Activated CD4-positive, alpha-beta memory T cell treated with anti-CD3 and anti-CD28 coated beads, Interleukin-2, amount 10 ng/mL, durations not matched to agents 7 days and 5 days (primary cell): ENCODE measurements around the gene BRIP1. TPM values are rescaled to one million over a fixed set of nuclear protein-coding genes. Genes with fewer than 3 reads are reported as not detected.
"Not testable (repeated sequence)": the region's sequence is repeated elsewhere in the genome, so short reads cannot be mapped to it uniquely, and the experiment has no call there.

Experiments
- CTCF ChIA-PET: fragments of 350-600 bp; sonication (Branson Sonifier 250); formaldehyde crosslinking; loops from one replicate; lab custom pipeline; 2021; ENCODE audit warnings: antibody characterized with exemption, inconsistent platforms; lab: Charles Lee
- POLR2A ChIA-PET: fragments of 350-600 bp; sonication (Branson Sonifier 250); formaldehyde crosslinking; loops from one replicate; lab custom pipeline; 2021; ENCODE audit warnings: antibody characterized with exemption; lab: Charles Lee
- DNase-seq: peaks from one replicate; pipeline ENCODE4 v3.0.0-alpha.2; 2020
- H3K27ac Mint-ChIP-seq: one replicate; pipeline ENCODE4 v1.8.0; 2021; ENCODE audit warnings: mild to moderate bottlenecking, mixed read lengths
- H3K27me3 Mint-ChIP-seq: one replicate; pipeline ENCODE4 v1.8.0; 2021; ENCODE audit warnings: mixed read lengths
- H3K36me3 Mint-ChIP-seq: one replicate; pipeline ENCODE4 v1.8.0; 2021; ENCODE audit warnings: low read depth, mixed read lengths
- H3K4me1 Mint-ChIP-seq: one replicate; pipeline ENCODE4 v1.8.0; 2021; ENCODE audit warnings: mixed read lengths
- H3K4me3 Mint-ChIP-seq: one replicate; pipeline ENCODE4 v1.8.0; 2021; ENCODE audit warnings: mild to moderate bottlenecking, mixed read lengths
- H3K9me3 Mint-ChIP-seq: one replicate; pipeline ENCODE4 v1.8.0; 2021; ENCODE audit warnings: mixed read lengths
- total RNA-seq, 2 experiments: library from RNA; stranded (reverse); gene quantifications; one replicate each; pipeline ENCODE4 v1.2.3, GENCODE V29; 2021

The BRIP1 gene
- total RNA-seq, 2 experiments from 2014 or later = 20.1 to 21.7 TPM

DNA sequence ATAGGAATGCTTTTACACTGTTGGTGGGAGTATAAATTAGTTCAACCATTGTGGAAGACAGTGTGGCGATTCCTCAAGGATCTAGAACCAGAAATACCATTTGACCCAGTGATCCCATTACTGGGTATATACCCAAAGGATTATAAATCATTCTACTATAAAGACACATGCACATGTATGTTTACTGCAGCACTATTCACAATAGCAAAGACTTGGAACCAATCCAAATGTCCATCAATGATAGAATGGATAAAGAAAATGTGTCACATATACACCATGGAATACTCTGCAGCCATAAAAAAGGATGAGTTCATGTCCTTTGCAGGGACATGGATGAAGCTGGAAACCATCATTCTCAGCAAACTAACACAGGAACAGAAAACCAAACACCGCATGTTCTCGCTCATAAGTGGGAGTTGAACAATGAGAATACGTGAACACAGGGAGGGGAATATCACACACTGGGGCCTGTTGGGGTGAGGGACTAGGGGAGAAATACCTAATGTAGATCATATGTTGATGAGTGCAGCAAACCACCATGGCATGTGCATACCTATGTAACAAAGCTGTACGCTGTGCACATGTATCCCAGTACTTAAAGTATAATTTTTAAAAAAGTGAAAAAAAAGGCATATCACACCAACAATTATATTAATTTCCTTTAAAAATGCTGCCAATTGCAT, 196.8 kb downstream of the BRIP1 start:
- peaks cover 28% of the 10 kb centered on the region for H3K27me3 Mint-ChIP-seq
- H3K4me1 Mint-ChIP-seq, H3K9me3 Mint-ChIP-seq, CTCF ChIA-PET, H3K4me3 Mint-ChIP-seq, H3K36me3 Mint-ChIP-seq, H3K27ac Mint-ChIP-seq, DNase-seq, POLR2A ChIA-PET: not testable (repeated sequence)

DNA sequence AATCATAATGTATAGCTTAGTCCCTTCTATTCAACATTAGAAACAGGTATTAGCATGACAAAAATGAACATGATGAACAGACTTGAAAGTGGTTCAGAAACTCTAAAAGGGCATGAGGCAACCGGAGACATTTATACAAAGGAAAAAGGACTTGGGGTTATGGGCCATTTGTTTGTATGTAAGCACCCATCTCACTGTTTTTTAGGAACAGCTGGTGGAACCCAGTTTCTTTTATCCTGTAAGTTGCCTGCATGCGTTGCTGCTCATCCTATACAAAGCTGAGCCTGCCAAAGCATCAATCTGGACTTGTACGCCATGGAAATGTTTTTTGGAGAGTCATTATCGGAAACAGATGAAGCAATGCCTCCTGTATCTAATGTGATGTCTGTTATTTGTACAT, 200.0 kb downstream of the BRIP1 start:
- H3K9me3 Mint-ChIP-seq = no peaks in the 10 kb centered on the region
- H3K36me3 Mint-ChIP-seq = no peaks in the 10 kb centered on the region
- POLR2A ChIA-PET = no interaction called here
- CTCF ChIA-PET = no interaction called here
- H3K4me1 Mint-ChIP-seq = no peaks in the 10 kb centered on the region
- no peak overlapping the region for H3K4me3 Mint-ChIP-seq
- no peak overlapping the region for H3K27ac Mint-ChIP-seq
- DNase-seq = no peak
- H3K27me3 Mint-ChIP-seq = peaks cover 30% of the 10 kb centered on the region

DNA sequence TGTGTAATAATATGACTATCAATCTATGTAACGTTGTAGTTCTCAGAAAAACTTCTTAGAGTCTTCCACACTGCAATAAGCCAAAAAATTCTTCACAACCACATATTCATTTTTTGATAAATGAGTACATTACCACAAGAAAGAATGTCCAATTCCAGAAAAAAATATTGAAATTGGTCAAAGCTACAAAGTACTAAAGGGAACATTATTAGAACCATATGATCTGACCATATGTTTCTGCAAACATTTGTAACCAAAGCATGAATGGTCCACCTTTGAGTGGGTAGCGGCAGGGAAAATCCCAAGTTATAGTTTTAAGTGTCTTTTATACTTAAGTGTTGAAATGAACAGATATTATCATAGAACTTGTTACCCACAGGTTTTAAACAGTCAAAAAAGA, 200.6 kb downstream of the BRIP1 start:
- ChIA-PET POLR2A (no interaction called here), CTCF (no interaction called here)
- no peaks in the 10 kb centered on the region for H3K9me3 Mint-ChIP-seq
- peaks cover 30% of the 10 kb centered on the region for H3K27me3 Mint-ChIP-seq
- H3K4me3 Mint-ChIP-seq = no peak overlapping the region
- H3K4me1 Mint-ChIP-seq = no peaks in the 10 kb centered on the region
- no peaks in the 10 kb centered on the region for H3K36me3 Mint-ChIP-seq
- no peak for DNase-seq
- no peak overlapping the region for H3K27ac Mint-ChIP-seq

DNA sequence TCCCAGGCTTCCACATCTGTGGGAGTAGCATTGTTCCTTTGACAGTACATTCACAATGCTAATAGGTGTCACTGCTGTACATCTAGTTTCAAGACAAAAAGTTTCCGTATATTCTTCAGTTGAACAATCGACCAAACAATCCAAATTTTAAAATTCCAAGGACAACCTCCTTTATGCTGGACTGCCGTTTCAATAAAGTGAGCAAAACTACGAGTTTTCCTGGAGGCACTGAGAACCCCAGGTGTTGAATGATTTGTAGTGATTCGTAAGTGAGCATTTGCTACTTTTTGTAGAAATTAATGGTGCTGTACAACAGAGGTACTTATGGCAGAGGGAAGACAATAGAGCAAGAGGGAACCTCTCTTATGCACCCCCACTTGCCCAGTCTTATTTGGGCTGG, 201.1 kb downstream of the BRIP1 start:
- Mint-ChIP-seq H3K27ac (no peak overlapping the region), H3K36me3 (no peaks in the 10 kb centered on the region), H3K9me3 (no peaks in the 10 kb centered on the region), H3K27me3 (peaks cover 30% of the 10 kb centered on the region), H3K4me1 (no peaks in the 10 kb centered on the region), H3K4me3 (no peak overlapping the region)
- POLR2A ChIA-PET = no interaction called here
- CTCF ChIA-PET = no interaction called here
- DNase-seq = no peak

DNA sequence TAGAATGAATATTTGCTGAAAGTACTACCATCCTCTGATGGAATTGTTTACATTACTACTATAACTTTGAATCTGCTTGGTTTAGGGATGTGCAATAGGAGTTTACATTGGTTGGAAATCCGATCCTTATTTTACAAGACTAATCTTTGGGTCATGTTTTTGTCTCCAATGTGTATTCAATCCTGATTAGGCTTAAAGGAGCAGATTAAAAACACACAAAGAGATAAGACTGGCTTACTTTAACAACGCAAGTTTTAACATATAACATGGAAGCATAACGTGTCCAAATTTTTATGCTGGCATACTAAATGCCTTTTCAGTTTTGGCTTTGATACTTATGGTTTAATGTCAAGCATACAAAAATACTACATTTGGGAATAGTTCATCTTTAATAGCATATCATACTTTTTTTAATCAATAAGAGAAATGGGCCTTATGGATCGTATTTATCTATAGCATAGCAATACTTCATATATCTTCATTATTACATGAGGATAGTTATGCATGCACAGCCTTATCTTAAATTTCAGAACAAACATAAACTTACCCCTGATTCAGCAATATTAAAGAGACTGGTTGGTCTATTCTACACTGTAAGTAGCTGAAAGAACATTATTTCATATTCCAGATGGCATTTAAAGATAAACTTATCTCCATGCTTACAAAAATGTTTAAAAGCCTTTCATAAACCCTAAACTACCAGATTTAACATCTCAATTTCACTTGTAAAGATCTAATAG, 202.4 kb downstream of the BRIP1 start:
- DNase-seq = no peak
- CTCF ChIA-PET = no interaction called here
- Mint-ChIP-seq H3K4me3 (no peak overlapping the region), H3K4me1 (no peaks in the 10 kb centered on the region), H3K27me3 (peaks cover 27% of the 10 kb centered on the region), H3K9me3 (no peaks in the 10 kb centered on the region), H3K27ac (no peak overlapping the region), H3K36me3 (no peaks in the 10 kb centered on the region)
- POLR2A ChIA-PET = no interaction called here

DNA sequence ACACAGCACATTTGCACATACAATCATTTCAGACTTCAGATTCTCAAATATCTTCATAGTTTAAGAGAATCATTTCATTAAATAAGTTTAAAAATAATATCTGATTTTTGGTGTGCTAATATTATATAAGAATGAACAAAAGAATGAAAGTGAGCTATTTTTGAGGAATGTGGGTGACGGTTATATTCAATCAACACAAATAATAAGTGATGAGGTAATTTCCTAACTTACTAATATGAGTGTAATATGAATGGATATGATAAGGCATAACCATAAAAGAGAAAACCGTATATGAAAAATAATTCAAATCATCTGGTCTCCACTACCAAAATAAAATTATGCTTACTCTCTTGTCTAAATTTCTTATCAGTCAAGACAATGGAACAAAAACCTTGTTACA, 203.9 kb downstream of the BRIP1 start:
- POLR2A ChIA-PET = no interaction called here
- Mint-ChIP-seq H3K4me1 (no peaks in the 10 kb centered on the region), H3K27me3 (peaks cover 29% of the 10 kb centered on the region), H3K4me3 (no peak overlapping the region), H3K27ac (no peak overlapping the region), H3K9me3 (no peaks in the 10 kb centered on the region), H3K36me3 (no peaks in the 10 kb centered on the region)
- CTCF ChIA-PET = no interaction called here
- DNase-seq = no peak

DNA sequence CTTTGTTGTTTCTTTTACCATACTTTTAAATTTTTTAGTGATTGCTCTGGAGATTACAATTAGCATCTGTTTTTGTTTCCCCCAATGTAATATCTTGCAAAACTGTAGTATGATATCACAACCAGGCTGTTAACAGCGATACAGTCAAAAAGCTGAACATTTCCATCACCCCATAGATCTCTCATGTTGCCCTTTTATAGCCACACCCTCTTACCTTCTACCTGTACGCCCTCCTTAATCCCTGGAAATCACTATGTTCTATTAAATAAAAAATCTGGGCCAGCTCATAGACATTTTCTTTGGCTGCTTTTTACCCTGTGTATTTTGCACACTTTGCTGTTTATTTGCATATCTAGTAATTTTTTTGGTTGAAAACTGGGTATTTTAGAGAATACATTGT, 205.1 kb downstream of the BRIP1 start:
- Mint-ChIP-seq H3K9me3 (no peaks in the 10 kb centered on the region), H3K4me1 (no peaks in the 10 kb centered on the region), H3K36me3 (no peaks in the 10 kb centered on the region), H3K27me3 (peaks cover 31% of the 10 kb centered on the region), H3K27ac (no peak overlapping the region), H3K4me3 (no peak overlapping the region)
- DNase-seq = no peak
- ChIA-PET CTCF (interaction anchor here (0.6 kb wide), 1 partner anchor 1563 kb away, joined by 3 read pairs; no protein-coding TSS in a partner anchor), POLR2A (interaction anchor here (1.1 kb wide), 1 partner anchor 15 kb away, joined by 3 read pairs; no protein-coding TSS in a partner anchor)

DNA sequence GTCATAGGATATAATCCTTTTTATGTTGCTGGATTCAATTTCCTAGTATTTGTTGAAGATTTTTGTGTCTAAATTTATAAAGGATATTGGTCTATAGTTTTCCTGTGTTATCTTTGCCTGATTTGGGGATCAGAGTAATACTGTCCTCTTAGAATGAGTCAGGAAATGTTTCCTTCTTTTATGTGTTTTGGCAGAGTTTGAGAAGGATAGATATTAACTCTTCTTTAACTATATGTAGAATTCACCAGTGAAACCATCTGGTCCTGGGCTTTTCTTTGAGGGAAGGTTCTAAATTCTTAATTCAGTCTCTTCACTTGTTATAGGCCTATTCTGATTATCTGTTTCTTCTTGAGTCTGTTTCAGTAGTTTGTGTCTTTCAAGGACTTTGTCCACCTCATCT, 206.0 kb downstream of the BRIP1 start:
- ChIA-PET POLR2A (interaction anchor here (1.1 kb wide), 1 partner anchor 15 kb away, joined by 3 read pairs; no protein-coding TSS in a partner anchor), CTCF (no interaction called here)
- Mint-ChIP-seq H3K4me1 (no peaks in the 10 kb centered on the region), H3K27ac (no peak overlapping the region), H3K36me3 (no peaks in the 10 kb centered on the region), H3K9me3 (no peaks in the 10 kb centered on the region), H3K4me3 (no peak overlapping the region), H3K27me3 (peaks cover 25% of the 10 kb centered on the region)
- no peak for DNase-seq

DNA sequence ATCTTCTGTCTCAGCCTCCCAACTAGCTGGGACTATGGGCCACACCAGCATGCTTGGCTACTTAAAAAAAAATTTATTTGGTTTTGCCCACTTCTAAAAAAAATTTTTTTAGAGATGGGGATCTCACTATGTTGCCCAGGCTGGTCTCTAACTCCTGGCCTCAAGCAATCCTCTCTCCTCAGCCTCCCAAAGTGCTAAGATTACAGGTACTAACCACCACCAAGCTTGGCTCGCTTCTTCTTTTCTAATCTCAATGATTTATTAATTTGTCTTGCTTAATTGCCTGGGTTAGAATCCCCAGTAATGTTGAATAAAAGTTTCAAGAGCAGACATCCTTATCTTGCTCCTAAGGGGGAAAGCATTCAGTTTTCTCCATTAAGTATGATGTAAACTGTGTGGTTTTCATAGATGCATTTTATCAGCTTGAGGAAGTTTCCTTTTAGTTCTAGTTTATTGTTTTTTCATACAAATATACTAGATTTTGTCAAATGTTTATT, 206.6 kb downstream of the BRIP1 start:
- Mint-ChIP-seq H3K4me1 (no peaks in the 10 kb centered on the region), H3K27ac (no peak overlapping the region), H3K9me3 (peaks cover 2% of the 10 kb centered on the region), H3K36me3 (no peaks in the 10 kb centered on the region), H3K27me3 (peaks cover 26% of the 10 kb centered on the region), H3K4me3 (no peak overlapping the region)
- no peak for DNase-seq
- CTCF ChIA-PET = no interaction called here
- POLR2A ChIA-PET = interaction anchor here (0.5 kb wide), 1 partner anchor 665 kb away, joined by 3 read pairs; no protein-coding TSS in a partner anchor

DNA sequence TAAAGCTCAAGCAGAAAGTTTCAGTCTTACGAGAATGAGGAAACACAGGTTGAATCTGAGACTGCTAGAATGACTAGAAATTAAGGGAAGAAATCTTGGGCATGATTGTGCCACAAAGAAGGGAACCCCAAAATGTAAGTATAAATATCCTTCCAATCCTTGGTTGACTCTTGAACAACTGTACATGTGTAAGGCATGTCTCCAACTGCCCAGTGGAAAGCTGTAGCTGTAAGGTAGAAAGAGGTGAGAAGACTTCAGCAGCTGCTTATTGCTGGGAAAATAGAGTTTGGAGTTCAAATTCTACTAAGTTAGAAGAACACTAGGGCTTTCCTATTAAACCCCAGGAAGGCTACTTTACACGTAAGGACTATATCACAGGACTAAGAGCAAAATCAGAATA, 212.6 kb downstream of the BRIP1 start:
- Mint-ChIP-seq H3K9me3 (peaks cover 6% of the 10 kb centered on the region), H3K4me1 (no peaks in the 10 kb centered on the region), H3K4me3 (no peak overlapping the region), H3K27me3 (peaks cover 40% of the 10 kb centered on the region), H3K36me3 (no peaks in the 10 kb centered on the region), H3K27ac (no peak overlapping the region)
- no peak for DNase-seq
- ChIA-PET CTCF (no interaction called here), POLR2A (no interaction called here)

DNA sequence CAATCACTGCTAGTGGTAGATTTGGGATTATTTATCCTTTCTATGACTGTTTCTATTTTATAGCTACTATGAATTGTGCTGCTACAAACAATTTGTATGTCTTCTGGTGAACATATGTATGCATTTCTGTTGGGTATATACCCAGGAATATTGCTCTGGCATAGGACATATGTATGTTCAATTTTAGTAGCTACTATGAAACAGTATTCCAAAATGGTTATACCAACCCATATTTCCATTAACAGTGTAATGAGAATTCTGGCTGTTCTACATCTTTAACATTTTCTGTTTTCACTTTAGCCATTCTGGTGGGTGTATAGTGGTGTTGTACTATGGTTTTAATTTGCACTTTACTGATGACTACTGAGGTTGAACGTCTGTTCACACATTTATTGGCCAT, 214.7 kb downstream of the BRIP1 start:
- ChIA-PET CTCF (no interaction called here), POLR2A (no interaction called here)
- H3K36me3 Mint-ChIP-seq = no peaks in the 10 kb centered on the region
- peaks cover 6% of the 10 kb centered on the region for H3K9me3 Mint-ChIP-seq
- H3K27ac Mint-ChIP-seq = no peak overlapping the region
- peaks cover 39% of the 10 kb centered on the region for H3K27me3 Mint-ChIP-seq
- no peak overlapping the region for H3K4me3 Mint-ChIP-seq
- DNase-seq = no peak
- H3K4me1 Mint-ChIP-seq = no peaks in the 10 kb centered on the region

DNA sequence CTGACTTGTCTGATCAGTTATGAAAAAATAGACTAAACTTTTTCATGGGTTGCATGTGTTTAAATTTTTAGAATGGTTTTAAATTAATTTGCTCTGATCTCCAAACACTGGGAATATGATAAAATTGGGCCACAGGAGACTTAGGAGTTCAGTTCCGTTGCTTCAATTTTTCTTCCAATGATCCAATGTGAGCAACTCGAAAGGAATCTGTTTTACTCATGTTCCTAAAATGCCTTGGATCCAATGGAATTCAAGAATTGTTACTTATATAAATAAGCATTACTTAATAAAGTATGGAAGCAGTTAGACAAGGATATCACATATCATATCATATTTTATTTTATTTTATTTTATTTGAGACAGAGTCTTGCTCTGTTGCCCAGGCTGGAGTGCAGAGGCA, 216.3 kb downstream of the BRIP1 start:
- POLR2A ChIA-PET = no interaction called here
- Mint-ChIP-seq H3K36me3 (no peaks in the 10 kb centered on the region), H3K4me1 (no peaks in the 10 kb centered on the region), H3K4me3 (no peak overlapping the region), H3K9me3 (peaks cover 5% of the 10 kb centered on the region), H3K27ac (no peak overlapping the region), H3K27me3 (peaks cover 35% of the 10 kb centered on the region)
- no peak for DNase-seq
- CTCF ChIA-PET = interaction anchor here (1.5 kb wide), 1 partner anchor 11 kb away, joined by 4 read pairs; no protein-coding TSS in a partner anchor

DNA sequence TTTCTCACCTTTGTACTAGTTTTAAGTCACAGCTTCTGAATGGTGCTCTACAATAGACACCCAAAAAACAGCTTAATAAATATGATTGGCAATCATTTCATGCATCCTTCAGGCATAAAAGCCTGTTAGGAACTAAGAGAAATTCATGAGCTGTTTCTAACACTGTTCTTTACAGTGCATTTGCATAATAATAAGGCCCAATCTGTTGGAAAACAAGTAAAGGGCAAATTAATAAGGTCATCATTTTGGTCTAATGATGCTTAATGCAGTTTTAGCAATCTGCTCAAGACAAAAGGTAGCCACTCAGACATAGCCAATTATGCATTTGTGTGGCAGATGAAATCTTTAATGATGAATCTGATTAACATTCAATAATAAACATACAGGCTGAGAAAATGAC, 216.8 kb downstream of the BRIP1 start:
- H3K27ac Mint-ChIP-seq = no peak overlapping the region
- H3K4me1 Mint-ChIP-seq = no peaks in the 10 kb centered on the region
- ChIA-PET POLR2A (no interaction called here), CTCF (interaction anchor here (0.7 to 1.5 kb wide), 2 partner anchors 11 to 419 kb away, joined by 3 to 4 read pairs; no protein-coding TSS in a partner anchor)
- H3K36me3 Mint-ChIP-seq = no peaks in the 10 kb centered on the region
- H3K27me3 Mint-ChIP-seq = peaks cover 33% of the 10 kb centered on the region
- no peak overlapping the region for H3K4me3 Mint-ChIP-seq
- H3K9me3 Mint-ChIP-seq = peaks cover 3% of the 10 kb centered on the region
- DNase-seq = no peak
